ENCODE measurements around the gene DPH5. TPM values are rescaled to one million over a fixed set of nuclear protein-coding genes. Genes with fewer than 3 reads are reported as not detected.

Gene DPH5
- total and polyA plus RNA-seq, 10 of the 15 experiments (the other 5 are each of a cell fraction or from before 2014, with no cell fraction given): 44.1 to 95.7 (median 66.4) TPM

DNA sequence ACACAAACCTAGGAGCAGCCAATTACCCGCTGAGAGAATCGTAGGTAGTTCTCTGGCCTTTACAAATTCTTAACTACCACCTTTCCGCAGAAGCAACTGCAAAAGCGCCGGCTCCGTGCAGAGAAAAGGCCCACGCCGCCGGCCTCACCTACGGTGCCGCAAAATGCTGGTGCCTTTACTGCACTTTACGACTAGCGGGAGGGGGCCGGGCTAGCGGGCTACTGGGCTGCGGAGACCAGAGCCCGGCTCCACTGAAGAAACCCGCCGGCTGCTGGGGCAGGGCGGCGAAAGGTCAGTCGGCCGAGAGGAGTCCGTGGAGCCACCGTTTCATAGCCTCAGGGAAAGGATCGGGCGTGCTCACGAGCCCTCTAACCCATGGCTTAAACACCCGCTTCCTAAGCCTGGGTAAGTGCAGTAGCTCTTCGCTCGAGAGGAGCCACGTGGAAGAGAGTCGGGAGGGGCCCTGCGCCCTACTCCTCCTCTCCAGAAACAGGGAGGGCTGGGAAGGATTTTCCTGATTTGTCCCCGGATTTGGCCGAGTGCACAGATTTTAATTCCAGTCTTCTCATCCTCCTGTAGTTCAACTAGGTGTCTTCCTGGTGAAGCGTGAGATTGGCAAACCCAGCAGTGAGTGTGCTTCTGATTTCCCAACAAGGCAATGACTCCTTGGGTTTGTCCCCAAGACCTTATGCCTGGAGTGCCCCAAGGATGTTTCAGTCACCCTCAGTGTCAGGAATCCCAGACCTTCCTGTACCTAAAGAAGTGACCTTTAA, at the start of gene DPH5 (continued):
- TF ChIP-seq, protein P1, sequence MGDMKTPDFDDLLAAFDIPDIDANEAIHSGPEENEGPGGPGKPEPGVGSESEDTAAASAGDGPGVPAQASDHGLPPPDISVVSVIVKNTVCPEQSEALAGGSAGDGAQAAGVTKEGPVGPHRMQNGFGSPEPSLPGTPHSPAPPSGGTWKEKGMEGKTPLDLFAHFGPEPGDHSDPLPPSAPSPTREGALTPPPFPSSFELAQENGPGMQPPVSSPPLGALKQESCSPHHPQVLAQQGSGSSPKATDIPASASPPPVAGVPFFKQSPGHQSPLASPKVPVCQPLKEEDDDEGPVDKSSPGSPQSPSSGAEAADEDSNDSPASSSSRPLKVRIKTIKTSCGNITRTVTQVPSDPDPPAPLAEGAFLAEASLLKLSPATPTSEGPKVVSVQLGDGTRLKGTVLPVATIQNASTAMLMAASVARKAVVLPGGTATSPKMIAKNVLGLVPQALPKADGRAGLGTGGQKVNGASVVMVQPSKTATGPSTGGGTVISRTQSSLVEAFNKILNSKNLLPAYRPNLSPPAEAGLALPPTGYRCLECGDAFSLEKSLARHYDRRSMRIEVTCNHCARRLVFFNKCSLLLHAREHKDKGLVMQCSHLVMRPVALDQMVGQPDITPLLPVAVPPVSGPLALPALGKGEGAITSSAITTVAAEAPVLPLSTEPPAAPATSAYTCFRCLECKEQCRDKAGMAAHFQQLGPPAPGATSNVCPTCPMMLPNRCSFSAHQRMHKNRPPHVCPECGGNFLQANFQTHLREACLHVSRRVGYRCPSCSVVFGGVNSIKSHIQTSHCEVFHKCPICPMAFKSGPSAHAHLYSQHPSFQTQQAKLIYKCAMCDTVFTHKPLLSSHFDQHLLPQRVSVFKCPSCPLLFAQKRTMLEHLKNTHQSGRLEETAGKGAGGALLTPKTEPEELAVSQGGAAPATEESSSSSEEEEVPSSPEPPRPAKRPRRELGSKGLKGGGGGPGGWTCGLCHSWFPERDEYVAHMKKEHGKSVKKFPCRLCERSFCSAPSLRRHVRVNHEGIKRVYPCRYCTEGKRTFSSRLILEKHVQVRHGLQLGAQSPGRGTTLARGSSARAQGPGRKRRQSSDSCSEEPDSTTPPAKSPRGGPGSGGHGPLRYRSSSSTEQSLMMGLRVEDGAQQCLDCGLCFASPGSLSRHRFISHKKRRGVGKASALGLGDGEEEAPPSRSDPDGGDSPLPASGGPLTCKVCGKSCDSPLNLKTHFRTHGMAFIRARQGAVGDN (IDR thresholded peaks at IDR 0.05): no peak
- TF ChIP-seq PML (IDR thresholded peaks at IDR 0.05; ENCODE audit: low read length) (peak; percentile 96), IKZF1 (conservative IDR thresholded peaks at IDR 0.05) (peak; percentile 75), ASH2L (IDR thresholded peaks at IDR 0.05; ENCODE audit: borderline replicate concordance, low read depth) (peak; percentile 72; the same call in 1 of the 2 replicates), RBBP5 (conservative IDR thresholded peaks at IDR 0.05) (peak; percentile 73; the same call in 1 of the 2 replicates), SIN3A (IDR thresholded peaks at IDR 0.05; ENCODE audit: low read depth, low read length) (peak; percentile 61; the same call in 1 of the 2 replicates), RB1 (IDR thresholded peaks at IDR 0.05; ENCODE audit: borderline replicate concordance) (peak; percentile 42; the same call in 1 of the 2 replicates), TCF3 (IDR thresholded peaks at IDR 0.05; ENCODE audit: borderline replicate concordance, insufficient read depth, low read depth, low read length) (0 out of 2 replicates have a peak, but pooled peaks have one; percentile 23), BHLHE40 (IDR thresholded peaks at IDR 0.05; ENCODE audit: borderline replicate concordance in 1 of 2, low read depth in 2 of 2, low read length in 1 of 2) (peak in 1 of 2 experiments; percentile 48; a peak in 2 of 4 replicates), NR2F1 (conservative IDR thresholded peaks at IDR 0.05) (peak; percentile 60; the same call in 1 of the 2 replicates), JUNB (IDR thresholded peaks at IDR 0.05) (no peak), POU2F2 (IDR thresholded peaks at IDR 0.05; ENCODE audit: borderline replicate concordance, low read depth, low read length) (peak; percentile 75; the same call in 2 of the 3 replicates), CREM (IDR thresholded peaks at IDR 0.05; ENCODE audit: low read depth) (peak; percentile 56), SMAD5 (IDR thresholded peaks at IDR 0.05; ENCODE audit: low read depth) (peak; percentile 83), YBX1 (IDR thresholded peaks at IDR 0.05) (no peak)
- TF ChIP-seq, protein P2, sequence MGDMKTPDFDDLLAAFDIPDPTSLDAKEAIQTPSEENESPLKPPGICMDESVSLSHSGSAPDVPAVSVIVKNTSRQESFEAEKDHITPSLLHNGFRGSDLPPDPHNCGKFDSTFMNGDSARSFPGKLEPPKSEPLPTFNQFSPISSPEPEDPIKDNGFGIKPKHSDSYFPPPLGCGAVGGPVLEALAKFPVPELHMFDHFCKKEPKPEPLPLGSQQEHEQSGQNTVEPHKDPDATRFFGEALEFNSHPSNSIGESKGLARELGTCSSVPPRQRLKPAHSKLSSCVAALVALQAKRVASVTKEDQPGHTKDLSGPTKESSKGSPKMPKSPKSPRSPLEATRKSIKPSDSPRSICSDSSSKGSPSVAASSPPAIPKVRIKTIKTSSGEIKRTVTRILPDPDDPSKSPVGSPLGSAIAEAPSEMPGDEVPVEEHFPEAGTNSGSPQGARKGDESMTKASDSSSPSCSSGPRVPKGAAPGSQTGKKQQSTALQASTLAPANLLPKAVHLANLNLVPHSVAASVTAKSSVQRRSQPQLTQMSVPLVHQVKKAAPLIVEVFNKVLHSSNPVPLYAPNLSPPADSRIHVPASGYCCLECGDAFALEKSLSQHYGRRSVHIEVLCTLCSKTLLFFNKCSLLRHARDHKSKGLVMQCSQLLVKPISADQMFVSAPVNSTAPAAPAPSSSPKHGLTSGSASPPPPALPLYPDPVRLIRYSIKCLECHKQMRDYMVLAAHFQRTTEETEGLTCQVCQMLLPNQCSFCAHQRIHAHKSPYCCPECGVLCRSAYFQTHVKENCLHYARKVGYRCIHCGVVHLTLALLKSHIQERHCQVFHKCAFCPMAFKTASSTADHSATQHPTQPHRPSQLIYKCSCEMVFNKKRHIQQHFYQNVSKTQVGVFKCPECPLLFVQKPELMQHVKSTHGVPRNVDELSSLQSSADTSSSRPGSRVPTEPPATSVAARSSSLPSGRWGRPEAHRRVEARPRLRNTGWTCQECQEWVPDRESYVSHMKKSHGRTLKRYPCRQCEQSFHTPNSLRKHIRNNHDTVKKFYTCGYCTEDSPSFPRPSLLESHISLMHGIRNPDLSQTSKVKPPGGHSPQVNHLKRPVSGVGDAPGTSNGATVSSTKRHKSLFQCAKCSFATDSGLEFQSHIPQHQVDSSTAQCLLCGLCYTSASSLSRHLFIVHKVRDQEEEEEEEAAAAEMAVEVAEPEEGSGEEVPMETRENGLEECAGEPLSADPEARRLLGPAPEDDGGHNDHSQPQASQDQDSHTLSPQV (IDR thresholded peaks at IDR 0.05): no peak
- TF ChIP-seq, protein P3, sequence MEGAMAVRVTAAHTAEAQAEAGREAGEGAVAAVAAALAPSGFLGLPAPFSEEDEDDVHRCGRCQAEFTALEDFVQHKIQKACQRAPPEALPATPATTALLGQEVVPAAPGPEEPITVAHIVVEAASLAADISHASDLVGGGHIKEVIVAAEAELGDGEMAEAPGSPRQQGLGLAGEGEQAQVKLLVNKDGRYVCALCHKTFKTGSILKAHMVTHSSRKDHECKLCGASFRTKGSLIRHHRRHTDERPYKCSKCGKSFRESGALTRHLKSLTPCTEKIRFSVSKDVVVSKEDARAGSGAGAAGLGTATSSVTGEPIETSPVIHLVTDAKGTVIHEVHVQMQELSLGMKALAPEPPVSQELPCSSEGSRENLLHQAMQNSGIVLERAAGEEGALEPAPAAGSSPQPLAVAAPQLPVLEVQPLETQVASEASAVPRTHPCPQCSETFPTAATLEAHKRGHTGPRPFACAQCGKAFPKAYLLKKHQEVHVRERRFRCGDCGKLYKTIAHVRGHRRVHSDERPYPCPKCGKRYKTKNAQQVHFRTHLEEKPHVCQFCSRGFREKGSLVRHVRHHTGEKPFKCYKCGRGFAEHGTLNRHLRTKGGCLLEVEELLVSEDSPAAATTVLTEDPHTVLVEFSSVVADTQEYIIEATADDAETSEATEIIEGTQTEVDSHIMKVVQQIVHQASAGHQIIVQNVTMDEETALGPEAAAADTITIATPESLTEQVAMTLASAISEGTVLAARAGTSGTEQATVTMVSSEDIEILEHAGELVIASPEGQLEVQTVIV (IDR thresholded peaks at IDR 0.05; ENCODE audit: borderline replicate concordance, partially characterized antibody): peak; percentile 99

All from GM12878 (cell line).